WTC11 (cell line): Measurements from ENCODE around the gene JAZF1. TPM values are rescaled to one million over a fixed set of nuclear protein-coding genes. Genes with fewer than 3 reads are reported as not detected.

ENCODE experiments used
- ATAC-seq: fragments of 200-7000 bp; cut with Tn5 transposase; 2 replicates; pipeline ENCODE4 v1.10.0; 2021; ENCODE audit warnings: mild to moderate bottlenecking, moderate library complexity
- CTCF ChIA-PET: fragments of 300-600 bp; sonication (Branson Sonifier 250); formaldehyde crosslinking; loops from one replicate; lab custom pipeline; 2021; ENCODE audit warnings: antibody characterized with exemption; lab: Charles Lee
- POLR2A ChIA-PET: fragments of 350-600 bp; sonication (Branson Sonifier 250); formaldehyde crosslinking; loops from one replicate; lab custom pipeline; 2021; ENCODE audit warnings: antibody characterized with exemption; lab: Charles Lee
- DNase-seq: peaks from one replicate; pipeline ENCODE4 v3.0.0; 2021; ENCODE audit warnings: low spot score
- H3K27ac Mint-ChIP-seq: 2 replicates; pipeline ENCODE4 v1.8.0; 2021; ENCODE audit warnings: mixed read lengths
- H3K27me3 Mint-ChIP-seq: 2 replicates; pipeline ENCODE4 v1.8.0; 2021; ENCODE audit warnings: low read depth, mild to moderate bottlenecking, moderate library complexity, mixed read lengths
- H3K36me3 Mint-ChIP-seq: 2 replicates; pipeline ENCODE4 v1.8.0; 2021; ENCODE audit warnings: mixed read lengths
- H3K4me1 Mint-ChIP-seq: 2 replicates; pipeline ENCODE4 v1.8.0; 2022; ENCODE audit warnings: mixed read lengths
- H3K4me3 Mint-ChIP-seq: 2 replicates; pipeline ENCODE4 v1.8.0; 2021; ENCODE audit warnings: mild to moderate bottlenecking, moderate library complexity, mixed read lengths
- H3K9me3 Mint-ChIP-seq: 2 replicates; pipeline ENCODE4 v1.8.0; 2021; ENCODE audit warnings: mixed read lengths
- CREB1 ChIP-seq: sonication (generic); formaldehyde crosslinking; IDR thresholded peaks from 2 replicates; pipeline ENCODE4 v1.8.0; 2023; ENCODE audit warnings: mild to moderate bottlenecking, missing genetic modification reagents
- ERG ChIP-seq: fragments of 250-450 bp; sonication (Bioruptor Pico); IDR thresholded peaks from 2 replicates; pipeline ENCODE4 v1.8.0; 2021; ENCODE audit warnings: mild to moderate bottlenecking
- ESRRA ChIP-seq: sonication (generic); formaldehyde crosslinking; IDR thresholded peaks from 2 replicates; pipeline ENCODE4 v1.8.1; 2022; ENCODE audit warnings: mild to moderate bottlenecking, missing genetic modification reagents, borderline replicate concordance
- ETV6 ChIP-seq: sonication (generic); formaldehyde crosslinking; IDR thresholded peaks from 2 replicates; pipeline ENCODE4 v1.8.1; 2022; ENCODE audit warnings: mild to moderate bottlenecking, missing genetic modification reagents
- GRHL2 ChIP-seq: fragments of 250-450 bp; sonication (Bioruptor Pico); IDR thresholded peaks from 2 replicates; pipeline ENCODE4 v1.8.0; 2022; ENCODE audit warnings: mild to moderate bottlenecking, moderate library complexity; ENCODE audit not compliant: insufficient replicate concordance, severe bottlenecking
- GTF2I ChIP-seq: fragments of 250-450 bp; sonication (Bioruptor Pico); conservative IDR thresholded peaks from 2 replicates; pipeline ENCODE4 v1.4.0; 2021; ENCODE audit warnings: mild to moderate bottlenecking
- KAT7 ChIP-seq: sonication (generic); formaldehyde crosslinking; IDR thresholded peaks from 2 replicates; pipeline ENCODE4 v1.8.1; 2023; ENCODE audit warnings: missing genetic modification reagents, mild to moderate bottlenecking, borderline replicate concordance
- MYBL2 ChIP-seq: sonication (generic); formaldehyde crosslinking; IDR thresholded peaks from 2 replicates; pipeline ENCODE4 v1.8.1; 2023; ENCODE audit warnings: mild to moderate bottlenecking, moderate library complexity, missing genetic modification reagents
- NR1H2 ChIP-seq: sonication (generic); formaldehyde crosslinking; IDR thresholded peaks from 2 replicates; pipeline ENCODE4 v1.9.0; 2021; ENCODE audit warnings: mild to moderate bottlenecking, moderate library complexity, missing genetic modification reagents
- NR2C2 ChIP-seq: sonication (generic); formaldehyde crosslinking; IDR thresholded peaks from 2 replicates; pipeline ENCODE4 v1.8.0; 2022; ENCODE audit warnings: mild to moderate bottlenecking, missing genetic modification reagents
- RORB ChIP-seq: fragments of 250-450 bp; sonication (Bioruptor Pico); IDR thresholded peaks from 2 replicates; pipeline ENCODE4 v1.9.0; 2021; ENCODE audit warnings: mild to moderate bottlenecking
- ZBTB43 ChIP-seq: sonication (generic); formaldehyde crosslinking; IDR thresholded peaks from 2 replicates; pipeline ENCODE4 v1.8.1; 2023; ENCODE audit warnings: mild to moderate bottlenecking, missing genetic modification reagents
- ZNF232 ChIP-seq: sonication (generic); formaldehyde crosslinking; IDR thresholded peaks from 2 replicates; pipeline ENCODE4 v1.8.0; 2022; ENCODE audit warnings: mild to moderate bottlenecking, missing genetic modification reagents
- ZNF317 ChIP-seq: sonication (generic); formaldehyde crosslinking; IDR thresholded peaks from 2 replicates; pipeline ENCODE4 v1.8.1; 2023; ENCODE audit warnings: low read depth, mild to moderate bottlenecking, moderate library complexity, missing genetic modification reagents, borderline replicate concordance
- total RNA-seq: library from RNA; stranded (reverse); gene quantifications from 3 replicates; pipeline ENCODE4 v1.2.3, GENCODE V29; 2021
- TF ChIP-seq, protein P1 (sequence below): sonication (generic); formaldehyde crosslinking; IDR thresholded peaks from 2 replicates; pipeline ENCODE4 v1.8.0; 2022; ENCODE audit warnings: missing genetic modification reagents

The JAZF1 gene
- total RNA-seq, 1 experiment from 2014 or later = 19.0 TPM

DNA sequence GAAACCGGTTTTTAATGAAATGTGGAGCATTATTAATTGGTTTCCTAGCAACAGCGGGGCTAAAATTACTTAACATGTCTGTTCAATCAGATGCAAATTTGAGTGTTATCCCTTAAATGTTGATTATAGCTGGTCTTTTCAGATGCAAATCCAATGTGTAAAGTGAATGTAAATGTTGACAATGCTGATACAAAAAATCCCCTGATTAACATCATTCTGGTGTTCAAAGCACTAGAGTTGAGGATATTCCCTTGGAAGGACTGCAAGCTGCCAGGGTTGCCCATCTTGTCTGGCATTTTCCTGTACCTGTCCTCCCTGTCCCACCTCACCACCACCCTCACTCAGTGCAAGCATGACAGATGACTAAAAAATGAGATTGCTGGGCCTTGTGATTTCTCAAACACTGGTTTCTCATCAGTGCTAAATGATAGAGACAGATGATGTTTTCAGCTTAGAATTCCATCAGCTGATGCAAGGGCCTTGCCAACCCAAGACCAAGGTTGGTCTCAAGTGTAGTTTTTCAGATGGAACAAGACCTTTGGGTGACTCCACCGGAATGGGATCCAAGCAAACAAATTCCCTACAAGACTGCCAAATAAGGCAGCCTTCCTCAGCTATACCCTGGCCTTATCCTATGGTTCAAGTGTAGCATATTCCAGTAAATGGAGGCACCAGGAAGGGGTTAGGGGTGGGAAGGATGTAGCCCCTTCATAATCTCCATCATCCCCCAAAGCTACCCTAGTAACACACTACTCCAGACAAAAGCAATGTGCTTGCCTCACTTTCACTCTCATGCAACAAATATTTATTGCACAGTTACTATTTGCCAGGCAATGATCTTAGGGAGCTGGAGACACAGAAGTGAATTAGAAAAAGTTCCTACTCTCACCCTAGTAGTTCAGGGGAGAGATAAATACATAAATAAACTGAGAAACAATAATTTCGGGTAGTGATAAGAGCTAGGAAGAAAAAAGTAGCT is 54.9 kb downstream of the JAZF1 start:
- peaks cover 9% of the 10 kb centered on the region for H3K36me3 Mint-ChIP-seq
- H3K27me3 Mint-ChIP-seq = peaks cover 61% of the 10 kb centered on the region
- POLR2A ChIA-PET = no interaction called here
- H3K4me1 Mint-ChIP-seq = peaks cover 48% of the 10 kb centered on the region
- no peak for DNase-seq
- H3K27ac Mint-ChIP-seq = no peak overlapping the region
- ATAC-seq = peak; percentile 62
- CTCF ChIA-PET = interaction anchor here (1.5 to 2.3 kb wide), 2 partner anchors 32 to 64 kb away, joined by 6 to 7 read pairs; no protein-coding TSS in a partner anchor
- peak overlapping the region; percentile 24; the same call in 1 of the 2 replicates for H3K4me3 Mint-ChIP-seq
- H3K9me3 Mint-ChIP-seq = 0 out of 2 replicates have a peak, but pooled peaks cover 6% of the 10 kb centered on the region
- TF ChIP-seq ZNF232 (no peak), CREB1 (CRISPR knock-in tag) (no peak), ESRRA (CRISPR knock-in tag) (no peak), ZNF317 (CRISPR knock-in tag) (peak; percentile 77)
- TF ChIP-seq, all 79 proteins: peak for 1

DNA sequence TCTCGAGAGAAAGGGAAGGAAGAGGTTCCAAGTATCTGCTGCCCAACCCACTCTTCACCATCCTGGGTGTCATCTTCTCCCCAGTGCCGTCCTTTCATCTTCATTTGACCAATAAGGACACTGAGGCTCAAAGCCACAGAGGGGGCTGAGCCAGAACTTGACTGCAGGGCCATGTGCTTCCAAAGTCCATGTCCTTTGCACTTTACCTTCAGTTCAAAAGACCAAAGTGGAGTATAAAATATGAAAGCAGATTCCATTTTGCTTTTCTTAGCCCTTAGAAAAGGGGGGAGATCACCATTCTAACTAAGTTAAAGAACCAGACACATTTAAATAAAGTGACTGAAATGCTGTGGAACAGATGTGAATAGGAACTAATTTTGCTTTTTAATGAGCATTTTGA is 56.2 kb downstream of the JAZF1 start:
- H3K4me3 Mint-ChIP-seq = no peak overlapping the region

DNA sequence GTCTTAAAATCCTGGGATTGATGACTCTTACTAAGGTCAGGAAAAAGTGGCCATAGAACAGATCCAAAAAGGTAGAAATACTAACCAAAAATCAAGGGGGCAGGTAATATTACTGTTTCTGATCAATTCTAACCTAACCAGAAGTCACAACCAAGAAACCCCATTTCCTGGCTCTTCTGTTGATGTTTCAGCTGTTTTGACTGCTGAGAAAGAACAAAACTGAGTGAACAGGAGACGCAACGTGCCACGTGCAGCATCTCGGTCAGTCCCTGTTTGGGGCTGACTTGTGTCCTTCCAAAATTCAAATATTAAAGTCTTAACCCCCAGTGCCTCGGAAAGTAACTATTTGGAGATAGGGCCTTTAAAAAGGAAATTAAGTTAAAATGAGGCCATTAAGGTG is 56.8 kb downstream of the JAZF1 start:
- POLR2A ChIA-PET = no interaction called here
- ATAC-seq (no peak), DNase-seq (no peak)
- H3K4me1 Mint-ChIP-seq = peaks cover 39% of the 10 kb centered on the region
- peaks cover 9% of the 10 kb centered on the region for H3K36me3 Mint-ChIP-seq
- H3K4me3 Mint-ChIP-seq = no peak overlapping the region
- H3K27me3 Mint-ChIP-seq = peaks cover 58% of the 10 kb centered on the region
- CTCF ChIA-PET = no interaction called here
- no peak overlapping the region for H3K27ac Mint-ChIP-seq
- H3K9me3 Mint-ChIP-seq = 0 out of 2 replicates have a peak, but pooled peaks cover 6% of the 10 kb centered on the region
- TF ChIP-seq MYBL2 (CRISPR knock-in tag) = no peak
- no peak for TF ChIP-seq GTF2I (CRISPR knock-in tag)
- TF ChIP-seq ZBTB43 (CRISPR knock-in tag) = no peak
- TF ChIP-seq, protein P1, sequence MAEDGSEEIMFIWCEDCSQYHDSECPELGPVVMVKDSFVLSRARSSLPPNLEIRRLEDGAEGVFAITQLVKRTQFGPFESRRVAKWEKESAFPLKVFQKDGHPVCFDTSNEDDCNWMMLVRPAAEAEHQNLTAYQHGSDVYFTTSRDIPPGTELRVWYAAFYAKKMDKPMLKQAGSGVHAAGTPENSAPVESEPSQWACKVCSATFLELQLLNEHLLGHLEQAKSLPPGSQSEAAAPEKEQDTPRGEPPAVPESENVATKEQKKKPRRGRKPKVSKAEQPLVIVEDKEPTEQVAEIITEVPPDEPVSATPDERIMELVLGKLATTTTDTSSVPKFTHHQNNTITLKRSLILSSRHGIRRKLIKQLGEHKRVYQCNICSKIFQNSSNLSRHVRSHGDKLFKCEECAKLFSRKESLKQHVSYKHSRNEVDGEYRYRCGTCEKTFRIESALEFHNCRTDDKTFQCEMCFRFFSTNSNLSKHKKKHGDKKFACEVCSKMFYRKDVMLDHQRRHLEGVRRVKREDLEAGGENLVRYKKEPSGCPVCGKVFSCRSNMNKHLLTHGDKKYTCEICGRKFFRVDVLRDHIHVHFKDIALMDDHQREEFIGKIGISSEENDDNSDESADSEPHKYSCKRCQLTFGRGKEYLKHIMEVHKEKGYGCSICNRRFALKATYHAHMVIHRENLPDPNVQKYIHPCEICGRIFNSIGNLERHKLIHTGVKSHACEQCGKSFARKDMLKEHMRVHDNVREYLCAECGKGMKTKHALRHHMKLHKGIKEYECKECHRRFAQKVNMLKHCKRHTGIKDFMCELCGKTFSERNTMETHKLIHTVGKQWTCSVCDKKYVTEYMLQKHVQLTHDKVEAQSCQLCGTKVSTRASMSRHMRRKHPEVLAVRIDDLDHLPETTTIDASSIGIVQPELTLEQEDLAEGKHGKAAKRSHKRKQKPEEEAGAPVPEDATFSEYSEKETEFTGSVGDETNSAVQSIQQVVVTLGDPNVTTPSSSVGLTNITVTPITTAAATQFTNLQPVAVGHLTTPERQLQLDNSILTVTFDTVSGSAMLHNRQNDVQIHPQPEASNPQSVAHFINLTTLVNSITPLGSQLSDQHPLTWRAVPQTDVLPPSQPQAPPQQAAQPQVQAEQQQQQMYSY (CRISPR knock-in tag) = no peak
- no peak for TF ChIP-seq RORB (CRISPR knock-in tag)
- TF ChIP-seq ZNF232 = no peak
- no peak for TF ChIP-seq ERG (CRISPR knock-in tag)
- TF ChIP-seq NR1H2 (CRISPR knock-in tag) = no peak
- TF ChIP-seq GRHL2 (CRISPR knock-in tag) = no peak
- TF ChIP-seq ETV6 (CRISPR knock-in tag) = no peak
- no peak for TF ChIP-seq KAT7 (CRISPR knock-in tag)

More for the DNA sequence above, 56.2 kb downstream of the JAZF1 start:
- DNase-seq = no peak
- ChIA-PET POLR2A (no interaction called here), CTCF (interaction anchor here (0.8 kb wide), 1 partner anchor 31 kb away, joined by 4 read pairs; no protein-coding TSS in a partner anchor)
- Mint-ChIP-seq H3K4me1 (peaks cover 43% of the 10 kb centered on the region), H3K36me3 (peaks cover 9% of the 10 kb centered on the region), H3K27me3 (peaks cover 61% of the 10 kb centered on the region), H3K27ac (no peak overlapping the region), H3K9me3 (0 out of 2 replicates have a peak, but pooled peaks cover 6% of the 10 kb centered on the region)
- no peak for TF ChIP-seq NR2C2 (CRISPR knock-in tag)
- ATAC-seq = no peak
